Activated CD8-positive, alpha-beta memory T cell treated with anti-CD3 and anti-CD28 coated beads, Interleukin-2, amount 50 U/mL, for 48 hours (primary cell): ENCODE data around the gene KHDC1L.
"Not testable (repeated sequence)": the region's sequence is repeated elsewhere in the genome, so short reads cannot be mapped to it uniquely, and the experiment has no call there.

Source experiments
- DNase-seq: peaks from one replicate; pipeline ENCODE4 v3.0.0-alpha.2; 2020

Gene KHDC1L

GRCh38 chr6:73225396-73225795, at the start of gene KHDC1L:
TSS of gene KHDC1L (minus strand) at chr6:73225496. CDS start at chr6:73225408, 88 bp downstream.
- no peak for DNase-seq

- not testable (repeated sequence) for DNase-seq
These were observed 44.0 kb upstream of the KHDC1L start for GRCh38 chr6:73269296-73269695.

- not testable (repeated sequence) for DNase-seq
These were observed 43.6 kb upstream of the KHDC1L start for GRCh38 chr6:73268896-73269295.

- no peak for DNase-seq
These were observed 39.1 kb upstream of the KHDC1L start for GRCh38 chr6:73264446-73264845.

GRCh38 chr6:73263570-73263909, 38.2 kb upstream of the KHDC1L start:
- DNase-seq: no peak

GRCh38 chr6:73262671-73263569, 37.6 kb upstream of the KHDC1L start, which contains the start of gene KHDC1:
TSS of gene KHDC1 (minus strand) at chr6:73263196. CDS start at chr6:73242517, 20,679 bp downstream.
- DNase-seq: peak; percentile 83

GRCh38 chr6:73258721-73259120, 33.4 kb upstream of the KHDC1L start:
- DNase-seq: no peak

GRCh38 chr6:73254323-73254722, 29.0 kb upstream of the KHDC1L start:
- not testable (repeated sequence) for DNase-seq

- no peak for DNase-seq
These were observed 27.4 kb upstream of the KHDC1L start for GRCh38 chr6:73252703-73253102.

- DNase-seq: no peak
These were observed 24.7 kb upstream of the KHDC1L start for GRCh38 chr6:73250016-73250415.

- no peak for DNase-seq
These were observed 23.1 kb upstream of the KHDC1L start for GRCh38 chr6:73248192-73248903.

GRCh38 chr6:73242001-73242400, 16.7 kb upstream of the KHDC1L start:
- DNase-seq: no peak

GRCh38 chr6:73240730-73241129, 15.4 kb upstream of the KHDC1L start:
- DNase-seq: no peak

- DNase-seq: no peak
These were observed 11.0 kb upstream of the KHDC1L start for GRCh38 chr6:73236144-73236750.

GRCh38 chr6:73234733-73235132, 9.4 kb upstream of the KHDC1L start:
- no peak for DNase-seq

GRCh38 chr6:73233971-73234370, 8.7 kb upstream of the KHDC1L start:
- DNase-seq: not testable (repeated sequence)

- no peak for DNase-seq
These were observed 7.8 kb upstream of the KHDC1L start for GRCh38 chr6:73233048-73233447.

- no peak for DNase-seq
These were observed 6.7 kb upstream of the KHDC1L start for GRCh38 chr6:73231986-73232391.

GRCh38 chr6:73227606-73228255, 2.4 kb upstream of the KHDC1L start:
- DNase-seq: no peak

- DNase-seq: no peak
These were observed 8.4 kb downstream of the KHDC1L start for GRCh38 chr6:73216859-73217258.

GRCh38 chr6:73209117-73209516, 16.2 kb downstream of the KHDC1L start:
- DNase-seq: no peak

- DNase-seq: no peak
These were observed 18.0 kb downstream of the KHDC1L start for GRCh38 chr6:73207221-73207837.

- no peak for DNase-seq
These were observed 21.0 kb downstream of the KHDC1L start for GRCh38 chr6:73204252-73204651.
